Tibial nerve (tissue), 4 donors: Measurements from ENCODE around the gene CYP26B1. TPM values are rescaled to one million over a fixed set of nuclear protein-coding genes. Genes with fewer than 3 reads are reported as not detected.

ENCODE experiments used
- DNase-seq, 2 donors: peaks; one replicate each; pipeline ENCODE4 v3.0.0-alpha.2; 2019; ENCODE audit warnings: low spot score in 2 of 2
- H3K27ac ChIP-seq, 4 donors: fragments of 200-600 bp; sonication (generic) in 3 of 4; one replicate each; pipeline ENCODE4 v1.5.1; 2017 to 2019; ENCODE audit warnings: mild to moderate bottlenecking in 1 of 4
- H3K27me3 ChIP-seq, 2 donors: fragments of 200-600 bp; sonication (generic) in 1 of 2; one replicate each; pipeline versions ENCODE4 v1.5.1 to v1.6.0; 2017 to 2019
- H3K36me3 ChIP-seq, 3 donors: fragments of 200-600 bp; sonication (generic); one replicate each; pipeline ENCODE4 v1.5.1; 2018 to 2019
- H3K4me1 ChIP-seq, 4 donors: fragments of 200-600 bp; sonication (generic) in 3 of 4; one replicate each; pipeline ENCODE4 v1.5.1; 2017 to 2019
- H3K4me3 ChIP-seq, 4 donors: fragments of 200-600 bp; sonication (generic) in 3 of 4; one replicate each; pipeline ENCODE4 v1.5.1; 2017 to 2019; ENCODE audit warnings: mild to moderate bottlenecking in 1 of 4, moderate library complexity in 1 of 4
- H3K9me3 ChIP-seq, 4 donors: fragments of 200-600 bp; sonication (generic) in 3 of 4; one replicate each; pipeline ENCODE4 v1.5.1; 2017 to 2019
- EP300 ChIP-seq, 2 donors: sonication (generic); formaldehyde crosslinking; IDR thresholded peaks; one replicate each; pipeline ENCODE4 v1.6.1; 2017; ENCODE audit warnings: antibody characterized with exemption in 2 of 2, mild to moderate bottlenecking in 1 of 2
- POLR2A ChIP-seq, 2 donors: fragments of 450-650 bp; IDR thresholded peaks; one replicate each; pipeline ENCODE4 v1.6.1; 2017; ENCODE audit warnings: antibody characterized with exemption in 2 of 2, mild to moderate bottlenecking in 2 of 2, moderate library complexity in 2 of 2
- WGBS, 2 donors: methylation state at CpG; one replicate each; pipeline ENCODE4 v1.1.5; 2018; 5-methylcytosine and 5-hydroxymethylcytosine counted together
- total RNA-seq, 4 donors: library from RNA; depleted of rRNA; stranded (reverse); fragments of >200 nt; gene quantifications; one replicate each; pipeline ENCODE4 v1.1.0, GENCODE V29; 2016
- TF ChIP-seq, protein P1 (sequence below), 5 experiments: fragments of 200-600 bp in 3 of 5; fragments of 450-650 bp in 2 of 5; sonication (generic) in 3 of 5; IDR thresholded peaks; one replicate each; pipeline ENCODE4 v1.5.1; 2016 to 2019; ENCODE audit warnings: antibody characterized with exemption in 5 of 5, mild to moderate bottlenecking in 3 of 5, moderate library complexity in 2 of 5

CYP26B1 gene
- total RNA-seq, 4 donors from 2014 or later, result 14.4 to 37.7 (median 34.2) TPM

DNA sequence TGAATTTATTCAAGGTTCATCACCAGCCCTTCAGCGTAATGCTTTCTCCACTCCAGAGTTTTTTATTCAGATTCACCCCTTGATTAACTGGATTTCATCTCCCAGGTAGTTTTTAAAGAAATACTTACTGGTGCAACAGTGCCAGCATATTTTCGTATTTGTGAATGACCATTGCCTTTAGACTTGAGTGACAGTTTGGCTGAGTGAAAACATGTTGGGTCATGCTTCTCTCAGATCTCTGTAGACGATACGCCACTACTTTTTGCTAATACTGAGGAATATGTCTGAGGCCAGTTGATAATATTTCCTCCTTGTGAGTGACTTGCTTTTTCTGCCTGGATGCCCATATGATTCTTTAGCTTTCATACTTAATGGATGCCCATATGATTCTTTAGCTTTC is 51.5 kb downstream of the CYP26B1 start:
- Histone ChIP-seq H3K4me3 (no peak overlapping the region), H3K27me3 (peaks cover 0 to 5% of the 10 kb centered on the region in 2 donors), H3K9me3 (no peaks in the 10 kb centered on the region), H3K27ac (no peak overlapping the region), H3K4me1 (no peaks in the 10 kb centered on the region), H3K36me3 (no peaks in the 10 kb centered on the region)
- 91 to 94% methylated on average over 4 of the region's 4 CpGs for WGBS, 2 donors
- no peak for DNase-seq
- TF ChIP-seq EP300 (IDR thresholded peaks at IDR 0.05) (no peak), POLR2A (IDR thresholded peaks at IDR 0.05) (no peak)
- TF ChIP-seq, protein P1, sequence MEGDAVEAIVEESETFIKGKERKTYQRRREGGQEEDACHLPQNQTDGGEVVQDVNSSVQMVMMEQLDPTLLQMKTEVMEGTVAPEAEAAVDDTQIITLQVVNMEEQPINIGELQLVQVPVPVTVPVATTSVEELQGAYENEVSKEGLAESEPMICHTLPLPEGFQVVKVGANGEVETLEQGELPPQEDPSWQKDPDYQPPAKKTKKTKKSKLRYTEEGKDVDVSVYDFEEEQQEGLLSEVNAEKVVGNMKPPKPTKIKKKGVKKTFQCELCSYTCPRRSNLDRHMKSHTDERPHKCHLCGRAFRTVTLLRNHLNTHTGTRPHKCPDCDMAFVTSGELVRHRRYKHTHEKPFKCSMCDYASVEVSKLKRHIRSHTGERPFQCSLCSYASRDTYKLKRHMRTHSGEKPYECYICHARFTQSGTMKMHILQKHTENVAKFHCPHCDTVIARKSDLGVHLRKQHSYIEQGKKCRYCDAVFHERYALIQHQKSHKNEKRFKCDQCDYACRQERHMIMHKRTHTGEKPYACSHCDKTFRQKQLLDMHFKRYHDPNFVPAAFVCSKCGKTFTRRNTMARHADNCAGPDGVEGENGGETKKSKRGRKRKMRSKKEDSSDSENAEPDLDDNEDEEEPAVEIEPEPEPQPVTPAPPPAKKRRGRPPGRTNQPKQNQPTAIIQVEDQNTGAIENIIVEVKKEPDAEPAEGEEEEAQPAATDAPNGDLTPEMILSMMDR (IDR thresholded peaks at IDR 0.05), result no peak

DNA sequence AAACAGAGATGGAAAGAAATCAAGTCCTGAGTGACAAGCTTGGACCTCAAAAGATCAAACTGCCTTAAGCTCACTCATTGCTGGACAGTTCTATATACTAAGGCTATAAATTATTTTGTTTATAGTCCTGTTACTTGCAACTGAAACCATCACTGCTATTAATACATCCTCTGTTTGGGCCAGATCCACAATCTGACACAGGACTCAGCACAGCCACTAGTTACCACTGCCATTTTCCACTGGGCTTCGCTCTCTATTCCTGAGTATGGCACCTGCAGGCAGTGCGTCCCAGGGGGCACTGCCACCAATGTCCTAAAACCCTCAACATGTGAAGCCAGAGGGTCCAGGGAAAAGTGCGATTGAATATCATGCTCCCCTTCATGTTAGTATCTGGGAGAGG is 52.3 kb downstream of the CYP26B1 start:
- no peak overlapping the region for H3K4me3 ChIP-seq
- H3K9me3 ChIP-seq, result no peaks in the 10 kb centered on the region
- H3K36me3 ChIP-seq, result no peaks in the 10 kb centered on the region
- H3K4me1 ChIP-seq, result no peaks in the 10 kb centered on the region
- no peak for DNase-seq
- WGBS, 2 donors, result 90 to 95% methylated on average over 3 of the region's 3 CpGs
- TF ChIP-seq, protein P1 (IDR thresholded peaks at IDR 0.05), result no peak
- no peak for TF ChIP-seq POLR2A (IDR thresholded peaks at IDR 0.05)
- TF ChIP-seq EP300 (IDR thresholded peaks at IDR 0.05), result no peak
- no peak overlapping the region for H3K27ac ChIP-seq
- H3K27me3 ChIP-seq, result peaks cover 0 to 5% of the 10 kb centered on the region in 2 donors

DNA sequence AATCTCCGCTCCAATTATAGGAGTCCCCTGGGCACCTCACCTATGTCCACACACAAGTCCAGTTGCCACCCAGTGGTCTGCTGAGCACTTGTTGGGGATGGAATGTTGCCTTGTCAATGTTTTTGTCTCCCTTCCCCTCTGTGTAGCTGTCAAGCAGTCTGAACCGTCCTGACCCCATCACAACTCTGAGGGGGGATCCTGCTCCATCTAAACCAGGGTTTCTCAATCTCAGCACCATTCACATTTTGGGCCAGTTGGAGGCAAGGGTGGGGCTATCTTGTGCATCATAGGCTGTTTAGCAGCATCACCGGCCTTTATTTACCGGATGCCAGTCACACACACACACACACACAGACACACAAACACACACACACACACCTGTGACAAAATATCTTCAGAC is 53.0 kb downstream of the CYP26B1 start:
- 68 to 97% methylated on average over 4 of the region's 4 CpGs for WGBS, 2 donors
- TF ChIP-seq, protein P1 (IDR thresholded peaks at IDR 0.05), result no peak
- TF ChIP-seq EP300 (IDR thresholded peaks at IDR 0.05) (no peak), POLR2A (IDR thresholded peaks at IDR 0.05) (no peak)
- no peak for DNase-seq

DNA sequence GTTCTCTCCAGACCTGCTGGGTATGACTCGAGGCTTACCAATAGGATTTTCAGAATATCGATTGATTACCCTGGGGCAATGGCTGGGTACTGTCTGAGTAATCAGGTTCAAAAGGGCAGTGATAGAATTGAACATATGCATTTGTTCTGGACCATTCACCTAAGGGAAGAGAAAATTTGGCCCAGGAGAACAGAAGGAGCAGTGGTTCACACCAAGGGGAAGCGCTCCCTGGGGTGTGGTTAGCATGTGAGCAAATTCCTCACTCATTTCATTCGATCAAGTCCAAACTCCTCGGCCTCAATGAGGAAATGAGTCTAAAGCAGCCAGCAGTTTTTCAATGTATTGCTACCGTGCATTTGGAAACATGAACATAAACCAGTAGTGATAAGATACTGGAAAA is 55.6 kb downstream of the CYP26B1 start:
- H3K4me3 ChIP-seq, result no peak overlapping the region
- DNase-seq, result no peak
- H3K4me1 ChIP-seq, result no peaks in the 10 kb centered on the region
- H3K9me3 ChIP-seq, result peaks cover 0 to 1% (median 0%) of the 10 kb centered on the region in 4 donors
- H3K36me3 ChIP-seq, result no peaks in the 10 kb centered on the region
- H3K27ac ChIP-seq, result no peak overlapping the region
- WGBS, 2 donors, result 66 to 80% methylated on average over 6 of the region's 6 CpGs
- peaks cover 0 to 5% of the 10 kb centered on the region in 2 donors for H3K27me3 ChIP-seq
- TF ChIP-seq EP300 (IDR thresholded peaks at IDR 0.05) (no peak), POLR2A (IDR thresholded peaks at IDR 0.05) (no peak)
- TF ChIP-seq, protein P1 (IDR thresholded peaks at IDR 0.05), result no peak

More for the DNA sequence above, 53.0 kb downstream of the CYP26B1 start:
- no peaks in the 10 kb centered on the region for H3K9me3 ChIP-seq
- peaks cover 0 to 5% of the 10 kb centered on the region in 2 donors for H3K27me3 ChIP-seq
- H3K4me3 ChIP-seq, result no peak overlapping the region
- H3K4me1 ChIP-seq, result no peaks in the 10 kb centered on the region
- H3K36me3 ChIP-seq, result no peaks in the 10 kb centered on the region
- no peak overlapping the region for H3K27ac ChIP-seq

DNA sequence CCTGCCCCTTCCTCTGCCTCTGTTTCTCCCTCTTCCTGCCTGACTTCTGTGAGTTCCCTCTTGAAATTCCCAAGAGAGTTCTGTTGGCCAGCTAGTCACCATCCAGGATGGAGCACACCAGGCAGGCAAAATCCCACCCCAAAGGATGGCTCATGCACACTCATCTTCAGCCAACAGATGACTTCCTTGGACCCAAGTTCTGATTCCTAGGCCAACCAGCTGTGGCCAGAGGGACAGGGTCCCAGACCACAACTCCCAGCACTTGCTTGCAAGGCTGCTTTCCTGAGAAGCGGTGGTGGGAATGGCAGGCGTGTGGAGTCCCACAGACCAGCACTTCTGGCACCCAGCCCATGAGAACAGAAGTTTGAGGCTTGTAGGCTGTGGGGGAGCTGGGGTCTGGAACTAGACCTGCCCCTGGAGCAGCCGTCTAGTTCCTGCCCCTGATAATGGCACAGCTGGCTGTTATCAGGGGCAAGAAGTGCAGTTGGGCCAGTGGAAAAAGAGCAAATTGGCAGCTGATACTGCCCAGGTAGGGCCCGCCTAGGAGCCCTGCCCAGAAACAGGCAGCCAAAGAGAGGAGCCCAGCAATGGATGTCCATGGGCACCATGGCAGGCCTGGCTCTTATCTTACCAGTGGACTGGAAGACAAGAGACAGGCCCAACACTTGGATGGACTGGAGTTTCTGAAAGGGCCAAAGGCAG is 56.7 kb downstream of the CYP26B1 start:
- Histone ChIP-seq H3K36me3 (no peaks in the 10 kb centered on the region), H3K4me3 (no peak overlapping the region), H3K27me3 (peaks cover 0 to 5% of the 10 kb centered on the region in 2 donors), H3K4me1 (no peaks in the 10 kb centered on the region), H3K9me3 (peaks cover 0 to 6% (median 0%) of the 10 kb centered on the region in 4 donors), H3K27ac (no peak overlapping the region)
- WGBS, 2 donors, result 92 to 93% methylated on average over 4 of the region's 4 CpGs
- TF ChIP-seq EP300 (IDR thresholded peaks at IDR 0.05), result no peak
- TF ChIP-seq, protein P1 (IDR thresholded peaks at IDR 0.05), result no peak
- no peak for DNase-seq
